ENCODE results near the gene L3MBTL4.

The L3MBTL4 gene

GRCh38 chr18:6204476-6204875 is 210.2 kb downstream of the L3MBTL4 start:
- no peaks in the 10 kb centered on the region for H3K9me3 Mint-ChIP-seq
- H3K27me3 Mint-ChIP-seq (ENCODE audit: low read depth, poor library complexity) = peaks cover 4% of the 10 kb centered on the region
- H3K36me3 Mint-ChIP-seq (ENCODE audit: low read depth) = no peaks in the 10 kb centered on the region
- no peak overlapping the region for H3K27ac Mint-ChIP-seq
- H3K4me1 Mint-ChIP-seq = no peaks in the 10 kb centered on the region
- H3K4me3 Mint-ChIP-seq = no peak overlapping the region
- TF ChIP-seq CTCF (IDR thresholded peaks at IDR 0.05) = no peak
- DNase-seq = no peak

- Mint-ChIP-seq H3K4me1 (no peaks in the 10 kb centered on the region), H3K27ac (no peak overlapping the region), H3K4me3 (no peak overlapping the region), H3K27me3 (ENCODE audit: low read depth, poor library complexity) (peaks cover 6% of the 10 kb centered on the region), H3K9me3 (no peaks in the 10 kb centered on the region), H3K36me3 (ENCODE audit: low read depth) (no peaks in the 10 kb centered on the region)
- TF ChIP-seq CTCF (IDR thresholded peaks at IDR 0.05) = no peak
- DNase-seq = no peak
These were observed 210.9 kb downstream of the L3MBTL4 start for GRCh38 chr18:6203791-6204190.

GRCh38 chr18:6202861-6203260 is 211.8 kb downstream of the L3MBTL4 start:
- Mint-ChIP-seq H3K27me3 (ENCODE audit: low read depth, poor library complexity) (peaks cover 6% of the 10 kb centered on the region), H3K4me3 (no peak overlapping the region), H3K9me3 (no peaks in the 10 kb centered on the region), H3K4me1 (no peaks in the 10 kb centered on the region), H3K27ac (no peak overlapping the region), H3K36me3 (ENCODE audit: low read depth) (no peaks in the 10 kb centered on the region)
- no peak for TF ChIP-seq CTCF (IDR thresholded peaks at IDR 0.05)
- no peak for DNase-seq

- H3K27ac Mint-ChIP-seq = no peak overlapping the region
- no peak for TF ChIP-seq CTCF (IDR thresholded peaks at IDR 0.05)
- no peaks in the 10 kb centered on the region for H3K4me1 Mint-ChIP-seq
- H3K27me3 Mint-ChIP-seq (ENCODE audit: low read depth, poor library complexity) = peaks cover 3% of the 10 kb centered on the region
- no peak overlapping the region for H3K4me3 Mint-ChIP-seq
- DNase-seq = no peak
- no peaks in the 10 kb centered on the region for H3K9me3 Mint-ChIP-seq
- H3K36me3 Mint-ChIP-seq (ENCODE audit: low read depth) = no peaks in the 10 kb centered on the region
These were observed 214.4 kb downstream of the L3MBTL4 start for GRCh38 chr18:6200204-6200774.

GRCh38 chr18:6199777-6200176 is 214.9 kb downstream of the L3MBTL4 start:
- no peak overlapping the region for H3K27ac Mint-ChIP-seq
- no peaks in the 10 kb centered on the region for H3K4me1 Mint-ChIP-seq
- H3K4me3 Mint-ChIP-seq = no peak overlapping the region

More at GRCh38 chr18:6199777-6200176, 214.9 kb downstream of the L3MBTL4 start:
- Mint-ChIP-seq H3K9me3 (no peaks in the 10 kb centered on the region), H3K36me3 (ENCODE audit: low read depth) (no peaks in the 10 kb centered on the region), H3K27me3 (ENCODE audit: low read depth, poor library complexity) (peaks cover 3% of the 10 kb centered on the region)
- DNase-seq = no peak
- TF ChIP-seq CTCF (IDR thresholded peaks at IDR 0.05) = no peak
